Mammary epithelial cell (primary cell): ENCODE results near the gene HSD17B12.

Experiments used
- CTCF ChIP-seq, 2 donors: IDR thresholded peaks in 1 of 2; conservative IDR thresholded peaks in 1 of 2; 2 replicates each; pipeline ENCODE4 v1.5.1; 2011 to 2012; ENCODE audit warnings: inconsistent platforms in 2 of 2, low read length in 2 of 2, mild to moderate bottlenecking in 2 of 2, control low read depth in 1 of 2, low read depth in 1 of 2; ENCODE audit not compliant: insufficient read depth in 1 of 2; ENCODE audit errors: extremely low read depth in 1 of 2
- EZH2 ChIP-seq: IDR thresholded peaks from 2 replicates; pipeline ENCODE4 v1.6.1; 2012; ENCODE audit warnings: low read length, inconsistent platforms, borderline replicate concordance

- TF ChIP-seq CTCF (conservative IDR thresholded peaks at IDR 0.05 in 1 of 2, IDR thresholded peaks at IDR 0.05 in 1 of 2; ENCODE audit: extremely low read depth in 1 of 2, insufficient read depth in 1 of 2, low read depth in 1 of 2, low read length in 2 of 2) (no peak), EZH2 (no peak)
Observed at GRCh38 chr11:43689167-43689566, 8.6 kb downstream of the HSD17B12 start.
